IPS DF 6.9 (cell line): ENCODE measurements around the gene COL25A1.

Source experiments
- DNase-seq: peaks from one replicate; pipeline ENCODE4 v3.0.0-alpha.2; 2013; ENCODE audit warnings: low read depth, low spot score
- H3K27ac ChIP-seq: one replicate; pipeline ENCODE4 v1.5.1; 2013; ENCODE audit warnings: low read length, control low read depth
- H3K27me3 ChIP-seq: 2 replicates; pipeline ENCODE4 v1.6.1; 2013; ENCODE audit warnings: mild to moderate bottlenecking, low read length; ENCODE audit not compliant: control insufficient read depth, insufficient read depth
- H3K36me3 ChIP-seq: 2 replicates; pipeline ENCODE4 v1.6.1; 2013; ENCODE audit warnings: low read length; ENCODE audit not compliant: control insufficient read depth, insufficient read depth
- H3K4me1 ChIP-seq: 2 replicates; pipeline ENCODE4 v1.6.1; 2013; ENCODE audit warnings: low read length; ENCODE audit not compliant: control insufficient read depth, insufficient read depth
- H3K4me3 ChIP-seq: 2 replicates; pipeline ENCODE4 v1.5.1; 2013; ENCODE audit warnings: mild to moderate bottlenecking, low read length
- H3K9me3 ChIP-seq: 2 replicates; pipeline ENCODE4 v1.6.1; 2013; ENCODE audit warnings: low read length, inconsistent platforms; ENCODE audit not compliant: control insufficient read depth, insufficient read depth
- WGBS: extraction: QIAGEN DNeasy Blood & Tissue Kit; methylation state at CpG from one replicate; pipeline ENCODE4 v1.1.7; 2013; ENCODE audit warnings: mixed read lengths, missing lambda C conversion rate; ENCODE audit not compliant: insufficient read length, insufficient coverage; 5-methylcytosine and 5-hydroxymethylcytosine counted together

COL25A1 gene

DNA sequence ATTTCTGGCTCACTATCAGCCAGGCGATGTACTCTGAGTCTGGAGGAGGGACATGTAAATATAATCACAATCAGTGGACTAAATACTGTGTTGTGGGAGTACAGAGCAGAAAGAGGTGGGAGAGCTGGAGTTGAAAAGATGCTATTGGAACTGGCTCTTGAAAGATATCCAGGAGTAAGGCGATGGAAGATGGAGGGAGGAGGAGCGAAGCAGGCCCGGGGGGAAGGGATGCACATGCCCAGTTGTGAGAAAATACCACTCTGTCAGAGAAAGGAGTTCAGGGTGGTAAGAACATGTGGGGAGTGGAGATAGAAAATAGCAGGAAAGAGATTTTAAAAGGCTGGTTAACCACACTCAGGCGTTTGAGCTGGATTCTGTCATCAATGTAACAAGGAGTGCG, 322.7 kb downstream of the COL25A1 start:
- Histone ChIP-seq H3K9me3 (no peaks in the 10 kb centered on the region), H3K27ac (no peak overlapping the region), H3K4me3 (no peak overlapping the region), H3K27me3 (no peaks in the 10 kb centered on the region), H3K4me1 (no peaks in the 10 kb centered on the region; the same call in 1 of the 2 replicates), H3K36me3 (no peaks in the 10 kb centered on the region)
- no peak for DNase-seq
- WGBS = no CpG with 5 or more reads among the region's 6 CpGs

DNA sequence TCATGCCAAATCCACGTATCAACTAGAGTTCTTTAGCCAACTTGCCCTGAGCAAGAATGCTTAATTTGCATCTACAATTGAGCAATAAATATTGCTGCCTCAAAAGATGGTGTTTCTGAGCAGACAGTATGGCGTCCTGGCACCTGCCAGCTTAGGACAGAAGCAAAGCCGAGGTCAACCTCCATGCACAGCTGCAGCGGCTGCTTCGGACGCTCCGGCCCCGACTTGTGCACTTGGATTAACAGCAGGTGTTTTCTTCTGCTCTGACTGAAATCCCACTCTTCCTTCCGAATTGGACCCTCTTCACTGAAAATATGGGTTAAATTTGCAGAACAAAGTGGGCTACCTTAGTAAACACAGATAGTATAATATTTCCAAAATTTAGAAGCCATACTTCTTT, 324.4 kb downstream of the COL25A1 start:
- Histone ChIP-seq H3K4me3 (no peak overlapping the region), H3K36me3 (no peaks in the 10 kb centered on the region), H3K4me1 (no peaks in the 10 kb centered on the region; the same call in 1 of the 2 replicates), H3K27ac (no peak overlapping the region), H3K27me3 (no peaks in the 10 kb centered on the region), H3K9me3 (no peaks in the 10 kb centered on the region)
- WGBS = no CpG with 5 or more reads among the region's 9 CpGs
- DNase-seq = no peak

DNA sequence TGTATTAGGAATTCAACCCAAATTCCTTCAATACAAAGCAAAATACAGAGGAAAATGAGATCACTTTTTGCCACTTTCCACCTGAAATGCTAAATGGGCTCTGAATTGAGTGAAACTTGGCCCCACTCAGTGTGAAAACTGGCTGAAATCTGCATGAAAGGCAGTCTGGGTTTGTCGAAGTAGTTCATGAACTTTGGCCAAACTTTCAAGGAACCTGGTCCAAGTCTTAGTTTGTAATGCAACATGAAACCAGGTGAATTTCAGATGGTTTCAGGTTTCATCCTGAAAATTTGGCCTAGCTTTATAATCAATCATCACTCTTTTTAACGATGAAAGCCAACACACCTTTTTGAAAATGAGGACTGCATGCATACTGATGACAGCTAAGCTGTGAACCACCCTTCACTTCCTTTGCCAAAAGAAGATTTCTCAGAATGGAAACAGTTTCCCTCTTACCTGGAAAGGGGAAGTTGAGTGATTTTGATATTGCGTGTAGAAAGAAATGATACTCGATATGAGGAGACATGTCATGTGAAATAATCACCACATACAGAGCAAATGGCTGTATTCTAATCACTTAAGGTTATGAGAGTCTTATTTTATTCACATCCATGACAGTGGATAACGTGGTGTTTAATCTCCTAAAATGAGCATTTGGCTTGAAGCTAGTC, 329.7 kb downstream of the COL25A1 start:
- no CpG with 5 or more reads among the region's 5 CpGs for WGBS
- Histone ChIP-seq H3K9me3 (no peaks in the 10 kb centered on the region), H3K27ac (no peak overlapping the region), H3K4me1 (no peaks in the 10 kb centered on the region), H3K36me3 (no peaks in the 10 kb centered on the region), H3K4me3 (no peak overlapping the region), H3K27me3 (no peaks in the 10 kb centered on the region)
- DNase-seq = no peak

DNA sequence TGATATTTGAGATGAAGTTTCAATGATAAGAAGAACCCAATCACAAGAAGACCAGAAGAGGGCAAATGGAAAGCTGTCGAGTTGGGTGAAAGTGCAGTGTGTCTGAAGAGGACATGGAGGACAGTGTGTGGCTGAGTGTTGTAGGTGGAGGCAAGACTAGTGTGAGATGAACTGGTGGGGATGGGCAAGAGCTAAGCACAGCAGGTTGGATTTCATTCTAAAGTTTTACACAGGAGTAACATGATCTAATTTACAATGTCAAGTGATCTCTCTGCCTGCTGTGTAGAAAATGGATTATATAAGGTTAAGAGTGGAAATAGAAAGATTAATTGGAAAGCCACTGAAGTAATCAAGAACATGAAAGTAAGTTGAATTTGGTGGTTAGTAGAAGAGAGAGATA, 331.0 kb downstream of the COL25A1 start:
- H3K4me1 ChIP-seq = no peaks in the 10 kb centered on the region
- no peak overlapping the region for H3K4me3 ChIP-seq
- no peaks in the 10 kb centered on the region for H3K36me3 ChIP-seq
- no peak for DNase-seq
- no peaks in the 10 kb centered on the region for H3K27me3 ChIP-seq
- H3K27ac ChIP-seq = no peak overlapping the region
- WGBS = no CpG with 5 or more reads among the region's 1 CpG
- no peaks in the 10 kb centered on the region for H3K9me3 ChIP-seq

DNA sequence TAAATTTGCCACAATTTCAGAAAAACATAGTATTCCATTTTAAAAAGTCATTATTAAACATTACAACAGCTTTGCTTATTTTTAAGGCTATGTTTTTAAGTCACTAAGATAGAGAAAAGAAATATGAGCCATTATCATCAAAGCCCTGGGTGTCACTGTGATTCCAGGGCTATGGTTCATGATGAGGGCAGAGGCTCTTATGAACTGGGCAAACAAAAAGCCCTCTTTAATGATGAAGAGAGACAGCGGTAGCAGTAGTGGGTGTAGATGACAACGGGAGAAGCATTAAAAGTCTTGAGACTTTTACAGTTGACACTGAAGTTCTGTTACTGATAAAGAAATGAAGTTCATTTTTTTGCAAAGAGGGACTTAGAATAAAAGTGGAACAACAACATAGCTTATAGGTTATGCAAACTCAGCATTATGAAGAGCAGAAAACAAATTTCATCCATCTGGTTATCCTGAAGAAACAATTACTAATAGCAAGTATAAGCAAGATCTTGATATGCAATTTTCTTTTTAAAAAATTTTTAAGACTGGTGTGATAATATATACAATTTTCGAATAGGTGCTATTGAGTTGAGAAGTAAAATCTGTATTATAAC, 336.9 kb downstream of the COL25A1 start:
- H3K36me3 ChIP-seq = no peaks in the 10 kb centered on the region
- H3K4me1 ChIP-seq = no peaks in the 10 kb centered on the region
- no peak for DNase-seq
- no peaks in the 10 kb centered on the region for H3K9me3 ChIP-seq
- no peak overlapping the region for H3K4me3 ChIP-seq
- H3K27me3 ChIP-seq = no peaks in the 10 kb centered on the region
- 100% methylated on average over 1 of the region's 3 CpGs for WGBS
- no peak overlapping the region for H3K27ac ChIP-seq

DNA sequence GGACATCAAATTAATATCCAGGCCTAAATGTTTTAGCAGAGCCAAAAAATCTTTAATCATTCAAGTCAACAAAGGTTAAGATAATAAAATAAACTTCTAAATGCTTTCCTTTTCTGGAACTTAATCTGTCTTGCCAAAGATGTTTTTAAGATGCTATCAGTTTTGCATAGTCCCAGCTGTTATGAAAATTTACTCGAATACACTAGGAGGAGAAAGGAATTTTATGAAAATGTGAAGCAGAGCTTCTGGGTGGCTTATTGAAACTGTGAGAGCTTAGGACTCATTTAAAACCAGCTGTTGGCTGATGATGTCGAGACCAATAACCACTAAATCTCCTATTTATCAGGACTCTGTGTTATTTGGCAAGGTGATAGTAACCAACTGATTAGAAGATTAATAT, 337.4 kb downstream of the COL25A1 start:
- no peaks in the 10 kb centered on the region for H3K27me3 ChIP-seq
- WGBS = no CpG with 5 or more reads among the region's 2 CpGs
- no peaks in the 10 kb centered on the region for H3K4me1 ChIP-seq
- no peak overlapping the region for H3K27ac ChIP-seq
- H3K36me3 ChIP-seq = no peaks in the 10 kb centered on the region
- no peak for DNase-seq
- H3K9me3 ChIP-seq = no peaks in the 10 kb centered on the region
- no peak overlapping the region for H3K4me3 ChIP-seq

DNA sequence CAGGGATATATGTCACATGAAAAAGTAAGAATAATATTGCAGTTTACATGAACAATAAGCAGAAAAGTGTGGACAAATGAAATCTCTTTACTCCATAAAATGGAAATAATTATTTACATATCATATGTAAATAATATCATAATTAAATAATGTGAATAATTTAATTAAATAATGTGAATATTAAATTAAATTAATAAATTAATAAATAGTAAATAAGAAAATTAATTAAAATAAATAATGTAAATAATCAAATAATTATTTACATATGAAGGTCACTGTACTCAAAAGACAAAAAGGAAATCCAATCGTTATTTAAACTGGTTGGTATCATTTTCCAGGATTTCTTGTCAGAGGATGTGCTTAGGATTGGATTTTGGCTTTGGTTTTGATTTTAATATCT, 338.5 kb downstream of the COL25A1 start:
- no peaks in the 10 kb centered on the region for H3K4me1 ChIP-seq
- H3K4me3 ChIP-seq = no peak overlapping the region
- H3K27ac ChIP-seq = no peak overlapping the region
- H3K36me3 ChIP-seq = no peaks in the 10 kb centered on the region
- WGBS = no CpG with 5 or more reads among the region's 1 CpG
- H3K9me3 ChIP-seq = no peaks in the 10 kb centered on the region
- DNase-seq = no peak
- no peaks in the 10 kb centered on the region for H3K27me3 ChIP-seq

DNA sequence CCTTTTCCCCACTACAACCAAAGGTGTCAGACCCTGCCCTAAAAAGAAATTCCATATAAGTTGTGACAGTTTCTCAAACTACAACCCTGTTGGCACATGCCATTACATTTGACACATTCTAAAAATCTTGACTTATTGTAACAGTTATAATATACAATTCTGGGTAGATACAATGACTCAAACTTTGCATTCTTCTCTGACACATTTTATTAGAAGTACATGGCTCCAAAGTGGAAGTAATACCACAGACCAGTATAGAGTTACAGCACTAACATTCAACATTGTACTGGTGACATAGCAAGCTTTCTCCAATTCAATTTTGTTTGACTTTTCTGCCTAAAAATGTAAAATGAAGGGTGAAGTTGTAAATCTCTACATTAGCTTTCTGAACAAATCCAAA, 343.0 kb downstream of the COL25A1 start:
- Histone ChIP-seq H3K4me3 (no peak overlapping the region), H3K27ac (no peak overlapping the region), H3K36me3 (no peaks in the 10 kb centered on the region), H3K4me1 (no peaks in the 10 kb centered on the region), H3K27me3 (no peaks in the 10 kb centered on the region), H3K9me3 (no peaks in the 10 kb centered on the region)
- DNase-seq = no peak

DNA sequence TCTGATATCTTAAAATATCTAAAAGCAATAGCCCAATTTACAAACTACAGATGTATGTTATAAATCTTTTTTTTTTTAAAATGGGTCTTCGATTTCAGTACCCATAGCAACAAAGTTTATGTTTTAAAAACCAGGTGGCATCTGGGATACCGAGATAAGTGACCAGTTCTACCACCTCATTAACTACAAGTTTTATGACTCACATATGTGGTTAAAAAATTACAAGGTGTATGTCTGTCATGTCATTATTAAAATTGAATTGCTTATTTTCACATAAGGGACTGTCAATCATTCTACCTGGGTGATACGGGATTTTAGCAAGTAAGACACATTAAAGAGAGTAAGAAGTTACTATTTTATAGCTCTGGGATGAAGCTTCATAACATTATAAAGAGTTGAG, 347.6 kb downstream of the COL25A1 start:
- H3K36me3 ChIP-seq = no peaks in the 10 kb centered on the region
- H3K9me3 ChIP-seq = no peaks in the 10 kb centered on the region
- no peaks in the 10 kb centered on the region for H3K27me3 ChIP-seq
- H3K4me3 ChIP-seq = no peak overlapping the region
- WGBS = no CpG with 5 or more reads among the region's 3 CpGs
- no peak overlapping the region for H3K27ac ChIP-seq
- DNase-seq = no peak
- no peaks in the 10 kb centered on the region for H3K4me1 ChIP-seq

DNA sequence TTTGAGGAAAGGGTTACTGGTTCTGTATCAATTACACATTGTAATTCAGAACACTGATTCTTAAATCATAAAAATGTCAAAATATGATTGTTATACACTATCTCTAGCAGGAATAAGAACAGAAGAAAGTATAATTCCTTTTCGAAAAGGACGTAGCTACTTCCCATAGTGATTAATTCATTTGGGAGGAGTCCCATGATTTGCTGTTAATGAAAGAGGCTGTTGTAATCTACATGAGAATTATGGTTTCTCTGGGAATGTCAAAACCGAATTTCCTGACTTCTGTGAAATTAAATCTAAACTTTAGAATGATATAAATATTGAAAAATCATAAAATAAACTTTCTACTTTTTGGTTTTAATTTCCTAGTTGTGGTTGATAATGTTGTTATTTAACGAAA, 348.5 kb downstream of the COL25A1 start:
- no CpG with 5 or more reads among the region's 4 CpGs for WGBS
- Histone ChIP-seq H3K27me3 (no peaks in the 10 kb centered on the region), H3K4me3 (no peak overlapping the region), H3K9me3 (no peaks in the 10 kb centered on the region), H3K36me3 (no peaks in the 10 kb centered on the region), H3K27ac (no peak overlapping the region), H3K4me1 (no peaks in the 10 kb centered on the region)
- DNase-seq = no peak
